ENCODE measurements around the gene ZNF862. TPM values are rescaled to one million over a fixed set of nuclear protein-coding genes. Genes with fewer than 3 reads are reported as not detected.

The ZNF862 gene
- total and polyA plus RNA-seq, 2 donors (not counting 1 experiment from before 2014, with no cell fraction given) = 24.1 to 33.0 TPM

DNA sequence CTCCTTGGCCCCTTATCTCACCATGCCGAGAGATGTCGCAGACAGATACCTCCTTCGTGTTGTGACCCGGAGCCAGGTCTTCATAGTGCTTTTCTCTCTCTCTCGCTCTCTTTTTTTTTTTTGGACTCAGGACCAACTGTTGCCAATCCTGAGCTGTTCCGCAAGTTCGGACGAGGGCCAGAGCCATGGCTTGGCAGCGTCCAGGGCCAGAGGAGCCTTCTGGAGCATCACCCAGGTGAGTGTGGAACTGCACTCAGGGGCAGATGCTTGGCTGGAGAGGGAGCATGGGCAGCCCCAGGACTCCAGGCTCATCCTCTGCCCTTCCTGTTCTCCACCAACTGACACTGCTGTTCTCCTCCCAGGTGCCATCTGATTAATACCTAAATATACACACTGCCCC is 7.8 kb downstream of the ZNF862 start:
- no peaks in the 10 kb centered on the region for H3K9me3 Mint-ChIP-seq (ENCODE audit: insufficient read depth)
- no peak overlapping the region for H3K9ac ChIP-seq (ENCODE audit: low read length)
- CTCF ChIA-PET = interaction anchor here (1.4 kb wide), 2 partner anchors 8 to 39 kb away, joined by 4 read pairs; partner anchors contain the start of gene ZNF862
- intact Hi-C loops (cut with micrococcal nuclease) = no loop called here
- DNase-seq = no peak
- H3K9me3 ChIP-seq (ENCODE audit: control extremely low read depth in 1 of 3, control insufficient read depth in 2 of 3, insufficient read depth in 1 of 3, low read length in 2 of 3) = no peaks in the 10 kb centered on the region
- peaks cover 4% of the 10 kb centered on the region for H4K20me1 ChIP-seq (ENCODE audit: control insufficient read depth, insufficient read depth, low read length, poor library complexity, severe bottlenecking)
- H3K27ac ChIP-seq (ENCODE audit: low read length in 2 of 2) = no peak overlapping the region
- POLR2A ChIA-PET = no interaction called here
- H3K79me2 ChIP-seq (ENCODE audit: control insufficient read depth, insufficient read depth, low read length) = peaks cover 5% of the 10 kb centered on the region
- peaks cover 1 to 3% of the 10 kb centered on the region in 2 experiments for H3K36me3 ChIP-seq (replicated peaks in 1 of 2; ENCODE audit: control extremely low read depth in 1 of 2, control insufficient read depth in 1 of 2, extremely low read depth in 1 of 2, insufficient read depth in 2 of 2, low read length in 1 of 2)
- no peak for ATAC-seq (ENCODE audit: low read depth)
- no peak overlapping the region for H3K4me2 ChIP-seq (replicated peaks; ENCODE audit: low read depth, low read length, poor library complexity, severe bottlenecking)
- no peak overlapping the region for H3K4me3 Mint-ChIP-seq
- no peak overlapping the region for H3K4me3 ChIP-seq (ENCODE audit: control extremely low read depth in 1 of 5, extremely low read depth in 1 of 5, insufficient read depth in 1 of 5, low read depth in 2 of 5, low read length in 4 of 5)
- WGBS (ENCODE audit: insufficient coverage) = 100% methylated on average over 5 of the region's 9 CpGs
- H2AFZ ChIP-seq (ENCODE audit: insufficient read depth, low read depth, low read length, poor library complexity, severe bottlenecking) = no peak overlapping the region
- H3K27ac Mint-ChIP-seq = no peak overlapping the region
- H3K4me1 Mint-ChIP-seq = peaks cover 15% of the 10 kb centered on the region
- H3K27me3 Mint-ChIP-seq = no peaks in the 10 kb centered on the region
- TF ChIP-seq, protein P1, sequence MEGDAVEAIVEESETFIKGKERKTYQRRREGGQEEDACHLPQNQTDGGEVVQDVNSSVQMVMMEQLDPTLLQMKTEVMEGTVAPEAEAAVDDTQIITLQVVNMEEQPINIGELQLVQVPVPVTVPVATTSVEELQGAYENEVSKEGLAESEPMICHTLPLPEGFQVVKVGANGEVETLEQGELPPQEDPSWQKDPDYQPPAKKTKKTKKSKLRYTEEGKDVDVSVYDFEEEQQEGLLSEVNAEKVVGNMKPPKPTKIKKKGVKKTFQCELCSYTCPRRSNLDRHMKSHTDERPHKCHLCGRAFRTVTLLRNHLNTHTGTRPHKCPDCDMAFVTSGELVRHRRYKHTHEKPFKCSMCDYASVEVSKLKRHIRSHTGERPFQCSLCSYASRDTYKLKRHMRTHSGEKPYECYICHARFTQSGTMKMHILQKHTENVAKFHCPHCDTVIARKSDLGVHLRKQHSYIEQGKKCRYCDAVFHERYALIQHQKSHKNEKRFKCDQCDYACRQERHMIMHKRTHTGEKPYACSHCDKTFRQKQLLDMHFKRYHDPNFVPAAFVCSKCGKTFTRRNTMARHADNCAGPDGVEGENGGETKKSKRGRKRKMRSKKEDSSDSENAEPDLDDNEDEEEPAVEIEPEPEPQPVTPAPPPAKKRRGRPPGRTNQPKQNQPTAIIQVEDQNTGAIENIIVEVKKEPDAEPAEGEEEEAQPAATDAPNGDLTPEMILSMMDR (IDR thresholded peaks at IDR 0.05) = no peak
- no peak for TF ChIP-seq EZH2 (IDR thresholded peaks at IDR 0.05; ENCODE audit: borderline replicate concordance, insufficient read depth, low read depth, low read length, poor library complexity, severe bottlenecking)
- peaks cover 9 to 17% of the 10 kb centered on the region in 2 donors for H3K4me1 ChIP-seq (ENCODE audit: control insufficient read depth in 2 of 2, insufficient read depth in 2 of 2, low read length in 2 of 2)
- H3K27me3 ChIP-seq (replicated peaks in 1 of 4; ENCODE audit: control extremely low read depth in 1 of 4, control insufficient read depth in 3 of 4, insufficient read depth in 4 of 4, low read length in 3 of 4) = no peaks in the 10 kb centered on the region

DNA sequence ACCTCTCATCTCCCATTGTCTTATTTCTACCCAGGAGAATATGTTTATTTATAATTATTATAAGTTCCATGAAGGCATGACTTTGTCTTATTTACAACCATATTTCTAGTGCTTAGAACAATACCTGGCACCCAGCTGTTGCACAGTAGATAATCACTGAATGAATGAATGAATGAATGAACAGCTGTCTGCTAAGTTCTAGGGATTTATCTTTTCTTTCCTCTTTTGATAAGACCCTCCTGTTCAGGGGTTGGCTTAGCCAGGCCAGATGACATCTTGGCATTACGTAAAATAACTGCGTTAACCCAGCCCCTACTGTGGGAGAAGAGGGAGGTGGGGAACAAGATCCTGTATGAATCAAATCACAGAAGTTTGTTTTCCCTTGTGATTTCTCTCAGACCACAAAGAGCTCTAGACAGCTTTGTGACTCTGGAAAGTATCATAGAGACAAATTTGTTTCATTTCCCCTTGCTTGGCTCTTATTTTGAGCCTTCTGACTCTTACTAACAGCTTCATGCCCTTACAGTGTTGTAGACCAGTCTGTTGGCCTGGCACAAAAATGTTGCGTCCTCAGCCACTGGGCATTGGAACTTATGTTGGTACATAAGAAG is 8.4 kb downstream of the ZNF862 start:
- ATAC-seq (ENCODE audit: low read depth) (peak; percentile 83), DNase-seq (peak; percentile 47)
- no peak overlapping the region for H3K4me3 Mint-ChIP-seq
- 83% methylated on average over 1 of the region's 3 CpGs for WGBS (ENCODE audit: insufficient coverage)
- no peaks in the 10 kb centered on the region for H3K9me3 Mint-ChIP-seq (ENCODE audit: insufficient read depth)
- POLR2A ChIA-PET = no interaction called here
- H3K4me3 ChIP-seq (ENCODE audit: control extremely low read depth in 1 of 5, extremely low read depth in 1 of 5, insufficient read depth in 1 of 5, low read depth in 2 of 5, low read length in 4 of 5) = no peak overlapping the region
- TF ChIP-seq, protein P1 (IDR thresholded peaks at IDR 0.05) = no peak
- no peak for TF ChIP-seq EZH2 (IDR thresholded peaks at IDR 0.05; ENCODE audit: borderline replicate concordance, insufficient read depth, low read depth, low read length, poor library complexity, severe bottlenecking)
- H3K27me3 ChIP-seq (replicated peaks in 1 of 4; ENCODE audit: control extremely low read depth in 1 of 4, control insufficient read depth in 3 of 4, insufficient read depth in 4 of 4, low read length in 3 of 4) = no peaks in the 10 kb centered on the region
- H3K4me1 ChIP-seq (ENCODE audit: control insufficient read depth in 2 of 2, insufficient read depth in 2 of 2, low read length in 2 of 2) = peaks cover 9 to 17% of the 10 kb centered on the region in 2 donors
- peaks cover 4% of the 10 kb centered on the region for H4K20me1 ChIP-seq (ENCODE audit: control insufficient read depth, insufficient read depth, low read length, poor library complexity, severe bottlenecking)
- H3K4me1 Mint-ChIP-seq = peaks cover 15% of the 10 kb centered on the region
- no peak overlapping the region for H2AFZ ChIP-seq (ENCODE audit: insufficient read depth, low read depth, low read length, poor library complexity, severe bottlenecking)
- peak overlapping the region; percentile 24 for H3K4me2 ChIP-seq (replicated peaks; ENCODE audit: low read depth, low read length, poor library complexity, severe bottlenecking)
- no peaks in the 10 kb centered on the region for H3K9me3 ChIP-seq (ENCODE audit: control extremely low read depth in 1 of 3, control insufficient read depth in 2 of 3, insufficient read depth in 1 of 3, low read length in 2 of 3)
- no peaks in the 10 kb centered on the region for H3K27me3 Mint-ChIP-seq
- peak overlapping the region in 1 of 2 donors; percentile 41 for H3K27ac ChIP-seq (ENCODE audit: low read length in 2 of 2)
- H3K79me2 ChIP-seq (ENCODE audit: control insufficient read depth, insufficient read depth, low read length) = peaks cover 5% of the 10 kb centered on the region
- CTCF ChIA-PET = interaction anchor here (1.4 kb wide), 2 partner anchors 8 to 40 kb away, joined by 4 read pairs; partner anchors contain the start of gene ZNF862
- no peak overlapping the region for H3K9ac ChIP-seq (ENCODE audit: low read length)
- intact Hi-C loops (cut with micrococcal nuclease) = no loop called here
- H3K36me3 ChIP-seq (replicated peaks in 1 of 2; ENCODE audit: control extremely low read depth in 1 of 2, control insufficient read depth in 1 of 2, extremely low read depth in 1 of 2, insufficient read depth in 2 of 2, low read length in 1 of 2) = peaks cover 1 to 3% of the 10 kb centered on the region in 2 experiments
- peak overlapping the region; percentile 61 for H3K27ac Mint-ChIP-seq
